ENCODE measurements around the gene TIMM44. TPM values are rescaled to one million over a fixed set of nuclear protein-coding genes. Genes with fewer than 3 reads are reported as not detected.

Gene TIMM44
- total RNA-seq, 2 donors from 2014 or later, result 20.5 to 73.8 TPM

DNA sequence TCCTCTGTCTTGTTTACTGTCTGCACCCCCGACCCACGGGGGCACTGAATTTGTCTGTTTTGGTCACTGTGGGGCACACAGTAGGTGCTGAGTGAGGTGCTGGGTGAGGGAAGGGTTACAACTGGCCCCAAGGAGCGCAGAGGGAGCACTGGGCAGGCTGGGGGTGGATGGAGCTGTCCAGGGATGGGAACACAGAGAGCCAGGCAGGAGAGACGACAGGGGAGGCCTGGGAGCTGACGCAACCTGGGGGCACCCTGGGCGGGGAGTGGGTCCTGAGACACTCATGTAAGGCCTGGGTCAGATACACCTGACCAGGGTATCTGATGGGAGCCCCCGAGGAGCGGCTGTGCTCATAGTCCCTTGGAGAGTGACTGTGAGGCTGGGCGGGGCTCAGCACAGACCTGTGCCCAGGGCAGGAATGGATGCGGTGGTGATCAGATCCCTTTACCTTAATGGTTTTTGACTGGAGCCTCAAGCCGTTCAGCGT, 37.2 kb upstream of the TIMM44 start:
- WGBS, 2 donors, result 84 to 89% methylated on average over 12 of the region's 12 CpGs
- ATAC-seq (no peak), DNase-seq (no peak)
- intact Hi-C loops (cut with DNase I), result no loop called here
- TF ChIP-seq, protein P1, sequence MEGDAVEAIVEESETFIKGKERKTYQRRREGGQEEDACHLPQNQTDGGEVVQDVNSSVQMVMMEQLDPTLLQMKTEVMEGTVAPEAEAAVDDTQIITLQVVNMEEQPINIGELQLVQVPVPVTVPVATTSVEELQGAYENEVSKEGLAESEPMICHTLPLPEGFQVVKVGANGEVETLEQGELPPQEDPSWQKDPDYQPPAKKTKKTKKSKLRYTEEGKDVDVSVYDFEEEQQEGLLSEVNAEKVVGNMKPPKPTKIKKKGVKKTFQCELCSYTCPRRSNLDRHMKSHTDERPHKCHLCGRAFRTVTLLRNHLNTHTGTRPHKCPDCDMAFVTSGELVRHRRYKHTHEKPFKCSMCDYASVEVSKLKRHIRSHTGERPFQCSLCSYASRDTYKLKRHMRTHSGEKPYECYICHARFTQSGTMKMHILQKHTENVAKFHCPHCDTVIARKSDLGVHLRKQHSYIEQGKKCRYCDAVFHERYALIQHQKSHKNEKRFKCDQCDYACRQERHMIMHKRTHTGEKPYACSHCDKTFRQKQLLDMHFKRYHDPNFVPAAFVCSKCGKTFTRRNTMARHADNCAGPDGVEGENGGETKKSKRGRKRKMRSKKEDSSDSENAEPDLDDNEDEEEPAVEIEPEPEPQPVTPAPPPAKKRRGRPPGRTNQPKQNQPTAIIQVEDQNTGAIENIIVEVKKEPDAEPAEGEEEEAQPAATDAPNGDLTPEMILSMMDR (IDR thresholded peaks at IDR 0.05), result no peak
- TF ChIP-seq POLR2A (IDR thresholded peaks at IDR 0.05), result no peak
- Histone ChIP-seq H3K4me1 (no peaks in the 10 kb centered on the region), H3K9me3 (no peaks in the 10 kb centered on the region), H3K27ac (no peak overlapping the region), H3K4me3 (no peak overlapping the region), H3K27me3 (no peaks in the 10 kb centered on the region), H3K36me3 (replicated peaks in 1 of 2; ENCODE audit: insufficient read depth in 1 of 2, low read depth in 2 of 2) (peaks cover 5 to 11% of the 10 kb centered on the region in 2 donors)

DNA sequence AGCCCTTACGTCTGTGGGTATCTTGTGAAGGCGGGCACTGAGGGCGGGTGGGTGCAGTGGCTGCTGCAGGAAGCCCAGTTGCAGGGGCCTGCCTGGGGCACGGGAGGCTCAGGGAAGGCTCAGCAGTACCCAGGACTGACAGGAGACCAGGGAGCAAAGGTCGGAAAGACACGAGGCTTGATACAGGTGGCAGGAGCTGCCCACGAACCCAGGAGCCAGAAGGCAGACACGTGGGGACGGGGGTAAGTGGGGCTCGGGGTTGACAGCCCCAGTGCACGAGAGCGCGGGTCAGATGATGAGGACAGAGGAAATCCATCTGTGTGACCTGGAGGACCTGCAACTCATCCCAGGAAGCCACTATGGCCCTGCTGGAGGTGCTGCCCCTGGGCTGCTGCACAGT, 36.7 kb upstream of the TIMM44 start:
- 86 to 88% methylated on average over 7 to 13 of the region's 13 CpGs for WGBS, 2 donors
- H3K4me1 ChIP-seq, result no peaks in the 10 kb centered on the region
- intact Hi-C loops (cut with DNase I), result no loop called here
- H3K4me3 ChIP-seq, result no peak overlapping the region
- no peaks in the 10 kb centered on the region for H3K9me3 ChIP-seq
- H3K36me3 ChIP-seq (replicated peaks in 1 of 2; ENCODE audit: insufficient read depth in 1 of 2, low read depth in 2 of 2), result peaks cover 5 to 11% of the 10 kb centered on the region in 2 donors
- no peak overlapping the region for H3K27ac ChIP-seq
- H3K27me3 ChIP-seq, result no peaks in the 10 kb centered on the region
- DNase-seq (no peak), ATAC-seq (no peak)
- TF ChIP-seq POLR2A (IDR thresholded peaks at IDR 0.05), result no peak
- TF ChIP-seq, protein P1 (IDR thresholded peaks at IDR 0.05), result no peak

DNA sequence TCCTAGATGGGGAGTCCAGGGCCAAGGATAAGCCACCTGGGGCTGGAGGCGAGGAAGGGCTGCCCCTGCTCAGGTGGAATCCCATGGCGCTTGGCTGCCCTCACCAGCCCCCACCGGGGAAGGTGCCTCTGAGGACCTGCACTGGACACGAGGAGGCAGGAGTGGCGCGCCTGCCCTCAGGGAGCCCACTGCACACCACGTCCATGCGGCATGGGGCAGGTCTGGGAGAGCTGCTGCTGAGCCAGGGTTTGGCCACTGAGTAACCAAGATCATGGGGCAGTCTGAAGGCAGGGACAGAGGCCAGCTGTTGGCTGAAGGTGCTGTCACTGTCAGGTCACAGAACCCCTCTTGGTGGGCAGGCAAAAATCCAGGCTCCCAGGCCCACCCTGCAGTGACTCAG, 36.1 kb upstream of the TIMM44 start:
- TF ChIP-seq POLR2A (IDR thresholded peaks at IDR 0.05), result no peak
- TF ChIP-seq, protein P1 (IDR thresholded peaks at IDR 0.05), result no peak
- Histone ChIP-seq H3K27ac (no peak overlapping the region), H3K36me3 (replicated peaks in 1 of 2; ENCODE audit: insufficient read depth in 1 of 2, low read depth in 2 of 2) (peaks cover 5 to 12% of the 10 kb centered on the region in 2 donors), H3K9me3 (no peaks in the 10 kb centered on the region), H3K4me1 (no peaks in the 10 kb centered on the region), H3K4me3 (no peak overlapping the region), H3K27me3 (no peaks in the 10 kb centered on the region)
- 81% methylated on average over 5 of the region's 8 CpGs; no CpG with 5 or more reads in 1 of the 2 donors for WGBS, 2 donors
- ATAC-seq, result no peak
- DNase-seq, result no peak
- intact Hi-C loops (cut with DNase I), result no loop called here

DNA sequence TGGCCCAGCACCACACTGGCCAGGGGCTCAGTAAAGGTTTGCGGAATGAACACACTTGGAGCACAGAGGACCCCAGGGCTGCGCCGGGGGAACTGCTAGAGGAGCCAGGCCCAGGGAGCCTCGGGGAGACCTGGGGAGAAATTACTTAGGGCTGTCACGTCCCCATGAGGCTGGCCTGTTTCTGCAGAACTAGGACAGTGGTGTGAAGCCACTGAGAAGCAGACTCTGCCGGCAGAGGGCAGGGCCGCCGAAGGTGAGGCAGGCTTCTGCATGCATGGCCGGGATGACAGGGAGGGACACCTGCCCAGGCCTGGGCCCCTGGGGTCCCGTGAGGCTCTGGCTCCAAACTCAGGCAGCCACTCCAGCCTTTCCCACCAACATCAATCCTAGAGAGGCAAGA, 35.5 kb upstream of the TIMM44 start:
- H3K9me3 ChIP-seq, result no peaks in the 10 kb centered on the region
- H3K36me3 ChIP-seq (replicated peaks in 1 of 2; ENCODE audit: insufficient read depth in 1 of 2, low read depth in 2 of 2), result peaks cover 5 to 12% of the 10 kb centered on the region in 2 donors
- intact Hi-C loops (cut with DNase I), result no loop called here
- TF ChIP-seq POLR2A (IDR thresholded peaks at IDR 0.05), result no peak
- TF ChIP-seq, protein P1 (IDR thresholded peaks at IDR 0.05), result no peak
- no peaks in the 10 kb centered on the region for H3K4me1 ChIP-seq
- H3K4me3 ChIP-seq, result no peak overlapping the region
- 86% methylated on average over 9 of the region's 10 CpGs; no CpG with 5 or more reads in 1 of the 2 donors for WGBS, 2 donors
- H3K27me3 ChIP-seq, result no peaks in the 10 kb centered on the region
- DNase-seq, result no peak
- no peak for ATAC-seq
- H3K27ac ChIP-seq, result no peak overlapping the region

DNA sequence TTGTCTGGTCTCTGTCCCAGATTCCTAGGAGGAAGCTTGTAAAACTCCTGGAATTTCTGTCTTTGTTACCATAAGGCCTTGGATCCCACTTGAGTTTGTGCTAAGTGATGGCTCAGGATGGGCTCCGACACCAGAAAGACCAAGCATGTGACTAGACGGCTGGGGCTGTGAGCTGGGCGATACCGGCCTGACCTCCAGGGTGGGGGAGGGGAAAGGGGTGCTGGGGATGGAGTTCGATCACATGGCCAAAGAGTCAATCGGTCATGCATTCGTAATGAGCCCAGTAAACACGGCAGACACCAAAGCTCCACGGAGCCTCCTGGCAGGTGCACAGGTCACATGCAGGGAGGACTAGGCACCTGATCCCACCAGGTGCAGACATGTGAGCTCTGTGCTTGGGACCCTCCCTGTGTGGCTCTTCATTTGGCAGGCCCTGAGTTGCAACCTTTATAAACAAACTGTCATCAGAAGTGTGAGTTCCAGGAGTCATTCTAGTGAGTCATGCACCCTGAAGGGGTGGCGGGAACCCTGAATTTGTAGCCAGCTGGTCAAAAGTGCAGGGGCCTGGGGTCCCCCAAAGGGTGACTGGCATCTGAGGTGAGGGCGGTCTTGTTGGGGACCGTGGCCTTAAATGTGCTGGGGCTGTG, 34.8 kb upstream of the TIMM44 start:
- intact Hi-C loops (cut with DNase I), result no loop called here
- Histone ChIP-seq H3K4me3 (no peak overlapping the region), H3K36me3 (replicated peaks in 1 of 2; ENCODE audit: insufficient read depth in 1 of 2, low read depth in 2 of 2) (peaks cover 5 to 19% of the 10 kb centered on the region in 2 donors), H3K27me3 (no peaks in the 10 kb centered on the region), H3K4me1 (no peaks in the 10 kb centered on the region), H3K9me3 (no peaks in the 10 kb centered on the region), H3K27ac (no peak overlapping the region)
- DNase-seq (no peak), ATAC-seq (no peak)
- 71 to 82% methylated on average over 10 to 12 of the region's 12 CpGs for WGBS, 2 donors
- TF ChIP-seq, protein P1 (IDR thresholded peaks at IDR 0.05), result no peak
- no peak for TF ChIP-seq POLR2A (IDR thresholded peaks at IDR 0.05)
